Esophagus muscularis mucosa (tissue), 4 donors: ENCODE data around the gene RAB35. TPM values are rescaled to one million over a fixed set of nuclear protein-coding genes. Genes with fewer than 3 reads are reported as not detected.
A peak's percentile ranks its signal among the peaks of the same experiment; 100 is the strongest.

Source experiments
- DNase-seq: peaks from one replicate; pipeline ENCODE4 v3.0.0-alpha.2; 2017; ENCODE audit errors: extremely low spot score
- H3K27ac ChIP-seq, 4 donors: fragments of 200-600 bp; sonication (generic); replicated peaks in 1 of 4; 1 replicate in 3 of 4; 2 replicates in 1 of 4; pipeline ENCODE4 v1.5.1; 2016 to 2019; ENCODE audit warnings: mild to moderate bottlenecking in 1 of 4
- H3K27me3 ChIP-seq, 4 donors: fragments of 200-600 bp; sonication (generic); one replicate each; pipeline versions ENCODE4 v1.5.1 to v1.6.0; 2016 to 2019
- H3K36me3 ChIP-seq, 4 donors: fragments of 200-600 bp; sonication (generic); one replicate each; pipeline ENCODE4 v1.5.1; 2016 to 2019
- H3K4me1 ChIP-seq, 4 donors: fragments of 200-600 bp; sonication (generic); one replicate each; pipeline ENCODE4 v1.5.1; 2016 to 2019
- H3K4me3 ChIP-seq, 4 donors: fragments of 200-600 bp; sonication (generic); 1 replicate in 2 of 4; 2 replicates in 2 of 4; pipeline ENCODE4 v1.5.1; 2016 to 2019; ENCODE audit warnings: mild to moderate bottlenecking in 4 of 4, moderate library complexity in 1 of 4
- H3K9me3 ChIP-seq, 4 donors: fragments of 200-600 bp; sonication (generic); 1 replicate in 3 of 4; 2 replicates in 1 of 4; pipeline ENCODE4 v1.5.1; 2016 to 2019
- EP300 ChIP-seq: sonication (generic); formaldehyde crosslinking; IDR thresholded peaks from one replicate; pipeline ENCODE4 v1.6.1; 2017; ENCODE audit warnings: antibody characterized with exemption
- POLR2A ChIP-seq: fragments of 450-650 bp; IDR thresholded peaks from one replicate; pipeline ENCODE4 v1.6.1; 2017; ENCODE audit warnings: antibody characterized with exemption, moderate library complexity, mild to moderate bottlenecking, low read depth
- POLR2AphosphoS5 ChIP-seq, 2 donors: sonication (generic); formaldehyde crosslinking; IDR thresholded peaks; one replicate each; pipeline ENCODE4 v1.6.1; 2017; ENCODE audit warnings: antibody characterized with exemption in 2 of 2
- WGBS: methylation state at CpG from one replicate; pipeline ENCODE4 v1.1.5; 2018; 5-methylcytosine and 5-hydroxymethylcytosine counted together
- intact Hi-C: fragments of 100-400 bp; cut with DNase I; formaldehyde crosslinking; loops from one replicate; pipeline ENCODE4 v1.15.1; 2023
- total RNA-seq, 4 donors: library from RNA; depleted of rRNA; stranded (reverse); fragments of >200 nt; gene quantifications; one replicate each; pipeline versions ENCODE4 v1.1.0 to v1.2.1, GENCODE V29; 2016
- TF ChIP-seq, protein P1 (sequence below), 3 experiments: fragments of 200-600 bp in 2 of 3; fragments of 450-650 bp in 1 of 3; sonication (generic) in 2 of 3; IDR thresholded peaks; one replicate each; pipeline ENCODE4 v1.5.1; 2017 to 2019; ENCODE audit warnings: antibody characterized with exemption in 3 of 3, mild to moderate bottlenecking in 2 of 3, moderate library complexity in 1 of 3

RAB35 gene
- total RNA-seq, 4 donors from 2014 or later, result 18.7 to 45.9 (median 38.3) TPM

DNA sequence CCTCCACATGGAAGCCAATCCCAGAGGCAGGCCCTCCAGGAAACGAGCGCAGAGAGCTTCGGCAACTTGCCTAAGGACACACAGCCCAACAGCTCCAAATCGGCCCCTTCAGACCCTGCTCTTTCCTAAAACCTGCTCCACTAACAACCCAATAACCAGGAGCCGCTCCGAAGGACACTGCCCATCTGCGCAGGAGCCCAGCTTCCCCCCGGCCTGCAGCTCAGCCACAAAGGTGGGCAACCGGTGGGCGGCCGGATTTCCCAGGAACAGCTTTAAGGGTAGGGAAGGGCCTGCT, 13.6 kb downstream of the RAB35 start:
- TF ChIP-seq POLR2AphosphoS5 (IDR thresholded peaks at IDR 0.05) (no peak), POLR2A (no peak), EP300 (no peak)
- TF ChIP-seq, protein P1, sequence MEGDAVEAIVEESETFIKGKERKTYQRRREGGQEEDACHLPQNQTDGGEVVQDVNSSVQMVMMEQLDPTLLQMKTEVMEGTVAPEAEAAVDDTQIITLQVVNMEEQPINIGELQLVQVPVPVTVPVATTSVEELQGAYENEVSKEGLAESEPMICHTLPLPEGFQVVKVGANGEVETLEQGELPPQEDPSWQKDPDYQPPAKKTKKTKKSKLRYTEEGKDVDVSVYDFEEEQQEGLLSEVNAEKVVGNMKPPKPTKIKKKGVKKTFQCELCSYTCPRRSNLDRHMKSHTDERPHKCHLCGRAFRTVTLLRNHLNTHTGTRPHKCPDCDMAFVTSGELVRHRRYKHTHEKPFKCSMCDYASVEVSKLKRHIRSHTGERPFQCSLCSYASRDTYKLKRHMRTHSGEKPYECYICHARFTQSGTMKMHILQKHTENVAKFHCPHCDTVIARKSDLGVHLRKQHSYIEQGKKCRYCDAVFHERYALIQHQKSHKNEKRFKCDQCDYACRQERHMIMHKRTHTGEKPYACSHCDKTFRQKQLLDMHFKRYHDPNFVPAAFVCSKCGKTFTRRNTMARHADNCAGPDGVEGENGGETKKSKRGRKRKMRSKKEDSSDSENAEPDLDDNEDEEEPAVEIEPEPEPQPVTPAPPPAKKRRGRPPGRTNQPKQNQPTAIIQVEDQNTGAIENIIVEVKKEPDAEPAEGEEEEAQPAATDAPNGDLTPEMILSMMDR (IDR thresholded peaks at IDR 0.05), result no peak
- Histone ChIP-seq H3K27me3 (no peaks in the 10 kb centered on the region), H3K9me3 (no peaks in the 10 kb centered on the region), H3K36me3 (peaks cover 26 to 82% (median 68%) of the 10 kb centered on the region in 4 donors), H3K27ac (peak overlapping the region in 1 of 4 donors; percentile 80), H3K4me1 (peaks cover 32 to 49% (median 40%) of the 10 kb centered on the region in 4 donors), H3K4me3 (no peak overlapping the region)
- 93% methylated on average over 7 of the region's 11 CpGs for WGBS
- no peak for DNase-seq
- intact Hi-C loops, result no loop called here

DNA sequence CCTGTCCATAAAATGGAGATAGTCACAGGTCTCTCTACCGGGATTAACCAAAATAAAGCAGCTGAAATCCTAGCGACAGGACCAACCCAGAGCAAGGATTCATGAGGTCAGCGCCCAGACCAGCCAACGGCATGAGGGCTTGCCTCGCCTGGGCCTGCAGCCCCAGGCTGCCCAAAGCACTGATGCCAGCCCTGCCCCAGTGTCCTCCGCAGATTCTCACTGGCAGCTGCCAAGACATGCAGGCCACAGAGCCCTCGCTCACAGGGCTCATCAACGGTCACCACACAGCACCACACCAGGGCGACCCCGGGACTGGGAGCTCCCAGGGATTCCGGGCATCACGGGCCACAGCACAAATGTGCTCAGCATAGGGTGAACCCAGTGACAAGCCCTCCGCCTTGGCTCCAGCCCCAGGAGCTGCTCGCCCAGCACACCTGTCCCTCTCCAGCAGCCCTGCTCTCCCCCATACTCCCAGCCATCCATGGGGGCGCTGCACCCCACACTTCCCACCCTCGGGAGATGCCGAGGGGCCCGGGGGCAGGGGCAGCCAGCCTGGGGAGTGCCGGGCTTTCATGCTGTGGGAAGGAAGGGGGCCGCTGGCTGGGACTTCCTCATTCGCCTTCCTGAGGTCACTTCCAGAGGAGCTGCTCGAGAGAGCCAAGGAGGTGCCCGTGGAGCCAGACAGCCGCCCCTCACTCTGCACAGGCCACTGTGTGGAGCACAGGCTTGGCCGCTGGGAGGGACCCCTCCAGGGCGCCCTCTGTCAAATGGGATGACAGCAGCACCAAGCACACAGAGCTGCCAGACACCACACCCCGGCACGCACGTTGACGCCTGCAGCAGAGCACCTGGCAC, 14.1 kb downstream of the RAB35 start:
- WGBS, result 60% methylated on average over 1 of the region's 30 CpGs
- Histone ChIP-seq H3K4me3 (no peak overlapping the region), H3K9me3 (no peaks in the 10 kb centered on the region), H3K4me1 (peaks cover 32 to 48% (median 40%) of the 10 kb centered on the region in 4 donors), H3K27me3 (no peaks in the 10 kb centered on the region), H3K27ac (peak overlapping the region; percentile 59 to 80 (median 72)), H3K36me3 (peaks cover 29 to 82% (median 70%) of the 10 kb centered on the region in 4 donors)
- no peak for TF ChIP-seq POLR2AphosphoS5 (IDR thresholded peaks at IDR 0.05)
- TF ChIP-seq EP300, result no peak
- TF ChIP-seq, protein P1 (IDR thresholded peaks at IDR 0.05), result no peak
- TF ChIP-seq POLR2A, result no peak
- intact Hi-C loops, result no loop called here
- no peak for DNase-seq

DNA sequence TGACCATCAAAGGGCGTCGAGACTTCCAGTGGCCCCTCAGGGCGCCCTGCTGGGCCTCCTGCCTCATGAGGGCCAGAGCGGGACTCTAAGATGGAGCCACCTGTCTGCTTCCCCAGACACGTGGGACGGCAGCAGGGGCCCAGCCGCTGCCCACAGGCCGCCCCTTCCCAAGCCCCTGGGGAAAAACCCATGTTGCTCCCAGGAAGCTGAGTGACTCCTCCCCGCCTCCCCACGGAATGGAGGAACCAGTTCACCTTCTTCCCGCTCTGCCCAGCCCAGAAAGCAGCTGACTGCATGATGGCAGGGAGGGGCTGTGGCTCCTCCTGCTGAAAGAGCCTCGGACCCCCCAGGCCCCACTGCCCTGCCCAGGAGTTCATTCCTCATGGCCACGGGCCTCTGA, 14.9 kb downstream of the RAB35 start:
- Histone ChIP-seq H3K9me3 (no peaks in the 10 kb centered on the region), H3K27me3 (no peaks in the 10 kb centered on the region), H3K4me3 (no peak overlapping the region), H3K36me3 (peaks cover 37 to 82% (median 72%) of the 10 kb centered on the region in 4 donors), H3K27ac (peak overlapping the region; percentile 59 to 80 (median 72)), H3K4me1 (peaks cover 32 to 48% (median 40%) of the 10 kb centered on the region in 4 donors)
- TF ChIP-seq POLR2A (no peak), POLR2AphosphoS5 (IDR thresholded peaks at IDR 0.05) (no peak), EP300 (no peak)
- TF ChIP-seq, protein P1 (IDR thresholded peaks at IDR 0.05), result no peak
- DNase-seq, result no peak
- 77% methylated on average over 11 of the region's 13 CpGs for WGBS
- intact Hi-C loops, result no loop called here

DNA sequence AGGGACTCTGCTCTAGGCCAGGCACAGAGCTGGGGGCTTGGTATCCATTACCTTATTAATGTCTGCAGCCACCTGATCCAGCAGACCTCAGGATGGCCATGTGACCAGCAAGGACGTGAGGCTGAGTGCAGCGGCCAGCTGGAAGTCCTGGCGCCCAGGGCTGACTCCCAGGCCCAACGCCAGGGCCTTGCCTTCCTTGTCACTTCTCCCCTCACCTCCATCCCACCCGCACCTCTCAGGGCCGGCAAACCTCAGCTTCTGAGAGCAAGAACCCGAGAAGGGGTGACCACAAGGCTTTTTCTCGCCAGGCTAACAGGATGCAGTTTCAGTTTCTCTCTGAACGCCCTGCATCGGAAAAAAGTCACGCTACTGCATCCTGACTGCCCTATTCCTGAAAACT, 15.4 kb downstream of the RAB35 start:
- WGBS, result 48% methylated on average over 11 of the region's 11 CpGs
- H3K4me1 ChIP-seq, result peaks cover 32 to 50% (median 41%) of the 10 kb centered on the region in 4 donors
- H3K36me3 ChIP-seq, result peaks cover 41 to 82% (median 75%) of the 10 kb centered on the region in 4 donors
- intact Hi-C loops, result no loop called here
- H3K27ac ChIP-seq, result peak overlapping the region; percentile 59 to 80 (median 72)
- DNase-seq, result no peak
- H3K4me3 ChIP-seq, result peak overlapping the region in 1 of 4 donors; percentile 11
- TF ChIP-seq EP300 (no peak), POLR2AphosphoS5 (IDR thresholded peaks at IDR 0.05) (peak in 1 of 2 donors; percentile 18), POLR2A (no peak)
- H3K27me3 ChIP-seq, result no peaks in the 10 kb centered on the region
- no peaks in the 10 kb centered on the region for H3K9me3 ChIP-seq

DNA sequence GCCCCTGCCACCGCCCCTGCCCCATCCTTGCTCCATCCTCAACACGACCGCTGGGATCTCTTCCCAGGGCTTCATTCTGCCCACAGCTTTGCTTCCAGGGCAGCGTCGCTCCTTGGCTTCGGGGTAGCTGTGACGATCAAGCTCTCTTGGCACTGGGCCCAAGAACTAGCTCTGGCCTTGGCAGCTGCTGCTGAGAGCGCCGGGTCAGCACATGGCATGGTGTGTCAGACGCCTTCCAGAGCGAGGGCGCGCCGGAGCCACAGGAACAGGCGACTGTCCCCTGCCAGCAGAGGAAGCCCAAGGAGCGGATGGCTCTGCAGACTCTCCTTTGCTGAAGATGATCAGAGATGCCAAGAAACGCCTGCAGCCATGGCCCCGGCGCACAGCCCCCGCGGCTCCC, 15.9 kb downstream of the RAB35 start:
- peaks cover 44 to 87% (median 78%) of the 10 kb centered on the region in 4 donors for H3K36me3 ChIP-seq

More for the DNA sequence above, 15.9 kb downstream of the RAB35 start:
- DNase-seq, result no peak
- TF ChIP-seq POLR2A, result no peak
- TF ChIP-seq, protein P1 (IDR thresholded peaks at IDR 0.05), result no peak
- TF ChIP-seq EP300, result no peak
- TF ChIP-seq POLR2AphosphoS5 (IDR thresholded peaks at IDR 0.05), result peak; percentile 42 to 59
- Histone ChIP-seq H3K4me1 (peaks cover 32 to 53% (median 41%) of the 10 kb centered on the region in 4 donors), H3K27me3 (no peaks in the 10 kb centered on the region), H3K9me3 (no peaks in the 10 kb centered on the region), H3K27ac (peak overlapping the region; percentile 59 to 80 (median 72)), H3K4me3 (peak overlapping the region in 1 of 4 donors; percentile 11)
- 35% methylated on average over 8 of the region's 21 CpGs for WGBS
- intact Hi-C loops, result no loop called here
